Mammary epithelial cell (primary cell): ENCODE data around the gene SRGAP1.

Source experiments
- CTCF ChIP-seq, 2 donors: IDR thresholded peaks in 1 of 2; conservative IDR thresholded peaks in 1 of 2; 2 replicates each; pipeline ENCODE4 v1.5.1; 2011 to 2012; ENCODE audit warnings: inconsistent platforms in 2 of 2, low read length in 2 of 2, mild to moderate bottlenecking in 2 of 2, control low read depth in 1 of 2, low read depth in 1 of 2; ENCODE audit not compliant: insufficient read depth in 1 of 2; ENCODE audit errors: extremely low read depth in 1 of 2
- EZH2 ChIP-seq: IDR thresholded peaks from 2 replicates; pipeline ENCODE4 v1.6.1; 2012; ENCODE audit warnings: low read length, inconsistent platforms, borderline replicate concordance

GRCh38 chr12:63814146-63814772 lies 30.2 kb upstream of the SRGAP1 start:
- TF ChIP-seq CTCF (conservative IDR thresholded peaks at IDR 0.05 in 1 of 2, IDR thresholded peaks at IDR 0.05 in 1 of 2; ENCODE audit: extremely low read depth in 1 of 2, insufficient read depth in 1 of 2, low read depth in 1 of 2, low read length in 2 of 2) (no peak), EZH2 (no peak)
